K562 (cell line): ENCODE results near the gene CUL9. TPM values are rescaled to one million over a fixed set of nuclear protein-coding genes. Genes with fewer than 3 reads are reported as not detected.

Source experiments
- L3MBTL2 ChIP-seq: fragments of 450-650 bp; IDR thresholded peaks from 2 replicates; pipeline ENCODE4 v1.6.1; 2016; ENCODE audit warnings: mild to moderate bottlenecking, moderate library complexity
- LCOR ChIP-seq: sonication (generic); formaldehyde crosslinking; IDR thresholded peaks from 2 replicates; pipeline ENCODE4 v1.8.0; 2022; ENCODE audit warnings: mild to moderate bottlenecking, missing genetic modification reagents
- MBD2 ChIP-seq: sonication (generic); IDR thresholded peaks from 2 replicates; pipeline ENCODE4 v1.6.1; 2016; ENCODE audit warnings: low read depth, borderline replicate concordance
- MEF2A ChIP-seq: IDR thresholded peaks from 2 replicates; pipeline ENCODE4 v1.6.1; 2011; ENCODE audit warnings: low read depth, mild to moderate bottlenecking, low read length, moderate library complexity; ENCODE audit not compliant: control insufficient read depth
- MYBL2 ChIP-seq, 2 experiments: fragments of 450-650 bp in 1 of 2; sonication (generic) in 1 of 2; formaldehyde crosslinking in 1 of 2; IDR thresholded peaks; 2 replicates each; pipeline versions ENCODE4 v1.6.1 to v1.8.1; 2017 to 2022; ENCODE audit warnings: borderline replicate concordance in 1 of 2, inconsistent platforms in 1 of 2, low read depth in 1 of 2, mild to moderate bottlenecking in 1 of 2, missing genetic modification reagents in 1 of 2, moderate library complexity in 1 of 2
- PPARD ChIP-seq: fragments of 250-450 bp; sonication (Bioruptor Pico); IDR thresholded peaks from 2 replicates; pipeline ENCODE4 v1.8.0; 2022; ENCODE audit warnings: inconsistent platforms, mild to moderate bottlenecking, moderate library complexity
- SREBF2 ChIP-seq: sonication (generic); formaldehyde crosslinking; IDR thresholded peaks from 2 replicates; pipeline ENCODE4 v1.4.0; 2020; ENCODE audit warnings: mild to moderate bottlenecking, missing genetic modification reagents
- STAG1 ChIP-seq: sonication (generic); formaldehyde crosslinking; IDR thresholded peaks from 2 replicates; pipeline ENCODE4 v1.5.0; 2020; ENCODE audit warnings: missing genetic modification reagents, borderline replicate concordance
- ZEB2 ChIP-seq: fragments of 450-650 bp; IDR thresholded peaks from 2 replicates; pipeline ENCODE4 v1.6.1; 2016
- ZNF165 ChIP-seq: fragments of 250-450 bp; sonication (Bioruptor Pico); IDR thresholded peaks from 2 replicates; pipeline ENCODE4 v1.4.0; 2020; ENCODE audit warnings: borderline replicate concordance
- ZNF224 ChIP-seq: sonication (generic); formaldehyde crosslinking; IDR thresholded peaks from 2 replicates; pipeline ENCODE4 v1.8.0; 2022; ENCODE audit warnings: mild to moderate bottlenecking, missing genetic modification reagents
- ZNF696 ChIP-seq: fragments of 250-450 bp; sonication (Bioruptor Pico); conservative IDR thresholded peaks from 2 replicates; pipeline ENCODE4 v1.4.0; 2020; ENCODE audit warnings: mild to moderate bottlenecking, moderate library complexity
- polyA plus RNA-seq, 8 experiments: library from polyadenylated mRNA; depleted of rRNA in 4 of 8; stranded (reverse) in 5 of 8; unstranded in 3 of 8; fragments of >200 nt; fragmentation: Nextera tagmentation in 2 of 8; fragmentation: Illumina TruSeq in 1 of 8; extraction: Ambion mirVana in 2 of 8; extraction: Trizol in 1 of 8; gene quantifications; 2 replicates each; pipeline versions ENCODE4 v1.2.1 to v1.2.3, GENCODE V29; 2011 to 2014; ENCODE audit warnings: inconsistent platforms in 1 of 8, missing spikeins in 1 of 8
- total RNA-seq, 7 experiments: library from RNA; depleted of rRNA in 6 of 7; stranded (reverse); fragments of >200 nt in 6 of 7; fragmentation: Illumina TruSeq in 2 of 7; extraction: Trizol in 2 of 7; gene quantifications; 2 replicates each; pipeline versions ENCODE4 v1.2.1 to v1.2.3, GENCODE V29; 2011 to 2021; ENCODE audit warnings: low replicate concordance in 1 of 7
- TF ChIP-seq, protein P1 (sequence below): fragments of 200-800 bp; sonication (Bioruptor generic); IDR thresholded peaks from 2 replicates; pipeline ENCODE4 v1.6.1; 2016; ENCODE audit warnings: missing genetic modification characterization, missing compliant biosample characterization
- TF ChIP-seq, protein P2 (sequence below): fragments of 250-450 bp; sonication (Bioruptor Pico); IDR thresholded peaks from 2 replicates; pipeline ENCODE4 v1.4.0; 2020
- TF ChIP-seq, protein P3 (sequence below): fragments of 250-450 bp; sonication (Bioruptor Pico); IDR thresholded peaks from 2 replicates; pipeline ENCODE4 v1.8.0; 2021; ENCODE audit warnings: mild to moderate bottlenecking, moderate library complexity

CUL9 gene
- total and polyA plus RNA-seq, 9 of the 15 experiments (the other 6 are each of a cell fraction or from before 2014, with no cell fraction given): 0.50 to 20.7 (median 6.6) TPM

DNA sequence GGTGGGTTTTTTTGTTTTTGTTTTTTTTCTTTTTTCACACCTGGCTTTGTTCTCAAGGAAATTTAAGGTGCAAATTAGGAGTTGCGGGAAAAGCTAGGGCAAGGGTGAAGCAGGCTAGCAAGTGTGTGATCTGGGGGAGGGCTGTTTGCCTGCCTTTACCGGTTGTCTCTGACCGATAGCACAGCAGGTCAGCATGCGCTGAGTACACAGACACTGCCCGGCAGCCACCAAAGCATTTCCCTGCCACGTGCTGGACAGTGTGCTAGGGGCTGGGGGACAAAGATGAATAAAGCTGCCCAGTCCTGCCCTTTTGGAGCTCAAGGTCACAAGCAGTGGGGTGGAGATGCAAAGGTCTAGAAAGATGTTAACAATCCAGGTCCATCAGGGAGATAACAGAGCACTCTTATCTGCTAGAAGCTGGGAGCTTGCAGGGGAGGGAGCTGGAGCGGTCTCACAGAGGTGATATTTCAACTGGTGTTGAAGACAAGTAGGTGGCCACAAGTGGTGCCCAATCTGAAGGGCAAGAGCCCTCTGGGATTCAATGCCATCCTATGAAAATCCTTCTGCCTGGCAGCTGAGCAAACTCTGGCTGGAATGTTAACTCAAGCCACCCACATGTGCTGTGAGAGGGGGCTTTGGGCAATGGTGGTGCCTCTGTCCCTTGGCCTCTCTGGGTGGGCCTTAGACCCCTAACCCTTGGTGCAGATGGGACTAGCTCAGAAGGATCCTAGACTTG, 85.8 kb downstream of the CUL9 start (continued):
- TF ChIP-seq, protein P1, sequence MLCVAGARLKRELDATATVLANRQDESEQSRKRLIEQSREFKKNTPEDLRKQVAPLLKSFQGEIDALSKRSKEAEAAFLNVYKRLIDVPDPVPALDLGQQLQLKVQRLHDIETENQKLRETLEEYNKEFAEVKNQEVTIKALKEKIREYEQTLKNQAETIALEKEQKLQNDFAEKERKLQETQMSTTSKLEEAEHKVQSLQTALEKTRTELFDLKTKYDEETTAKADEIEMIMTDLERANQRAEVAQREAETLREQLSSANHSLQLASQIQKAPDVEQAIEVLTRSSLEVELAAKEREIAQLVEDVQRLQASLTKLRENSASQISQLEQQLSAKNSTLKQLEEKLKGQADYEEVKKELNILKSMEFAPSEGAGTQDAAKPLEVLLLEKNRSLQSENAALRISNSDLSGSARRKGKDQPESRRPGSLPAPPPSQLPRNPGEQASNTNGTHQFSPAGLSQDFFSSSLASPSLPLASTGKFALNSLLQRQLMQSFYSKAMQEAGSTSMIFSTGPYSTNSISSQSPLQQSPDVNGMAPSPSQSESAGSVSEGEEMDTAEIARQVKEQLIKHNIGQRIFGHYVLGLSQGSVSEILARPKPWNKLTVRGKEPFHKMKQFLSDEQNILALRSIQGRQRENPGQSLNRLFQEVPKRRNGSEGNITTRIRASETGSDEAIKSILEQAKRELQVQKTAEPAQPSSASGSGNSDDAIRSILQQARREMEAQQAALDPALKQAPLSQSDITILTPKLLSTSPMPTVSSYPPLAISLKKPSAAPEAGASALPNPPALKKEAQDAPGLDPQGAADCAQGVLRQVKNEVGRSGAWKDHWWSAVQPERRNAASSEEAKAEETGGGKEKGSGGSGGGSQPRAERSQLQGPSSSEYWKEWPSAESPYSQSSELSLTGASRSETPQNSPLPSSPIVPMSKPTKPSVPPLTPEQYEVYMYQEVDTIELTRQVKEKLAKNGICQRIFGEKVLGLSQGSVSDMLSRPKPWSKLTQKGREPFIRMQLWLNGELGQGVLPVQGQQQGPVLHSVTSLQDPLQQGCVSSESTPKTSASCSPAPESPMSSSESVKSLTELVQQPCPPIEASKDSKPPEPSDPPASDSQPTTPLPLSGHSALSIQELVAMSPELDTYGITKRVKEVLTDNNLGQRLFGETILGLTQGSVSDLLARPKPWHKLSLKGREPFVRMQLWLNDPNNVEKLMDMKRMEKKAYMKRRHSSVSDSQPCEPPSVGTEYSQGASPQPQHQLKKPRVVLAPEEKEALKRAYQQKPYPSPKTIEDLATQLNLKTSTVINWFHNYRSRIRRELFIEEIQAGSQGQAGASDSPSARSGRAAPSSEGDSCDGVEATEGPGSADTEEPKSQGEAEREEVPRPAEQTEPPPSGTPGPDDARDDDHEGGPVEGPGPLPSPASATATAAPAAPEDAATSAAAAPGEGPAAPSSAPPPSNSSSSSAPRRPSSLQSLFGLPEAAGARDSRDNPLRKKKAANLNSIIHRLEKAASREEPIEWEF (CRISPR knock-in tag): no peak
- TF ChIP-seq MEF2A (no peak), LCOR (CRISPR knock-in tag) (no peak), MYBL2 (IDR thresholded peaks at IDR 0.05; ENCODE audit: low read depth) (no peak), MYBL2 (CRISPR knock-in tag; IDR thresholded peaks at IDR 0.05; ENCODE audit: borderline replicate concordance) (no peak), ZEB2 (peak; percentile 35; the same call in 1 of the 2 replicates), ZNF224 (CRISPR knock-in tag) (no peak), ZNF165 (no peak), PPARD (CRISPR knock-in tag) (no peak), SREBF2 (no peak), L3MBTL2 (peak; percentile 96), STAG1 (CRISPR knock-in tag) (no peak), MBD2 (no peak), ZNF696 (CRISPR knock-in tag) (no peak)
- TF ChIP-seq, protein P2, sequence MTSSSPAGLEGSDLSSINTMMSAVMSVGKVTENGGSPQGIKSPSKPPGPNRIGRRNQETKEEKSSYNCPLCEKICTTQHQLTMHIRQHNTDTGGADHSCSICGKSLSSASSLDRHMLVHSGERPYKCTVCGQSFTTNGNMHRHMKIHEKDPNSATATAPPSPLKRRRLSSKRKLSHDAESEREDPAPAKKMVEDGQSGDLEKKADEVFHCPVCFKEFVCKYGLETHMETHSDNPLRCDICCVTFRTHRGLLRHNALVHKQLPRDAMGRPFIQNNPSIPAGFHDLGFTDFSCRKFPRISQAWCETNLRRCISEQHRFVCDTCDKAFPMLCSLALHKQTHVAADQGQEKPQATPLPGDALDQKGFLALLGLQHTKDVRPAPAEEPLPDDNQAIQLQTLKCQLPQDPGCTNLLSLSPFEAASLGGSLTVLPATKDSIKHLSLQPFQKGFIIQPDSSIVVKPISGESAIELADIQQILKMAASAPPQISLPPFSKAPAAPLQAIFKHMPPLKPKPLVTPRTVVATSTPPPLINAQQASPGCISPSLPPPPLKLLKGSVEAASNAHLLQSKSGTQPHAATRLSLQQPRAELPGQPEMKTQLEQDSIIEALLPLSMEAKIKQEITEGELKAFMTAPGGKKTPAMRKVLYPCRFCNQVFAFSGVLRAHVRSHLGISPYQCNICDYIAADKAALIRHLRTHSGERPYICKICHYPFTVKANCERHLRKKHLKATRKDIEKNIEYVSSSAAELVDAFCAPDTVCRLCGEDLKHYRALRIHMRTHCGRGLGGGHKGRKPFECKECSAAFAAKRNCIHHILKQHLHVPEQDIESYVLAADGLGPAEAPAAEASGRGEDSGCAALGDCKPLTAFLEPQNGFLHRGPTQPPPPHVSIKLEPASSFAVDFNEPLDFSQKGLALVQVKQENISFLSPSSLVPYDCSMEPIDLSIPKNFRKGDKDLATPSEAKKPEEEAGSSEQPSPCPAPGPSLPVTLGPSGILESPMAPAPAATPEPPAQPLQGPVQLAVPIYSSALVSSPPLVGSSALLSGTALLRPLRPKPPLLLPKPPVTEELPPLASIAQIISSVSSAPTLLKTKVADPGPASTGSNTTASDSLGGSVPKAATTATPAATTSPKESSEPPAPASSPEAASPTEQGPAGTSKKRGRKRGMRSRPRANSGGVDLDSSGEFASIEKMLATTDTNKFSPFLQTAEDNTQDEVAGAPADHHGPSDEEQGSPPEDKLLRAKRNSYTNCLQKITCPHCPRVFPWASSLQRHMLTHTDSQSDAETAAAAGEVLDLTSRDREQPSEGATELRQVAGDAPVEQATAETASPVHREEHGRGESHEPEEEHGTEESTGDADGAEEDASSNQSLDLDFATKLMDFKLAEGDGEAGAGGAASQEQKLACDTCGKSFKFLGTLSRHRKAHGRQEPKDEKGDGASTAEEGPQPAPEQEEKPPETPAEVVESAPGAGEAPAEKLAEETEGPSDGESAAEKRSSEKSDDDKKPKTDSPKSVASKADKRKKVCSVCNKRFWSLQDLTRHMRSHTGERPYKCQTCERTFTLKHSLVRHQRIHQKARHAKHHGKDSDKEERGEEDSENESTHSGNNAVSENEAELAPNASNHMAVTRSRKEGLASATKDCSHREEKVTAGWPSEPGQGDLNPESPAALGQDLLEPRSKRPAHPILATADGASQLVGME: no peak
- TF ChIP-seq, protein P3, sequence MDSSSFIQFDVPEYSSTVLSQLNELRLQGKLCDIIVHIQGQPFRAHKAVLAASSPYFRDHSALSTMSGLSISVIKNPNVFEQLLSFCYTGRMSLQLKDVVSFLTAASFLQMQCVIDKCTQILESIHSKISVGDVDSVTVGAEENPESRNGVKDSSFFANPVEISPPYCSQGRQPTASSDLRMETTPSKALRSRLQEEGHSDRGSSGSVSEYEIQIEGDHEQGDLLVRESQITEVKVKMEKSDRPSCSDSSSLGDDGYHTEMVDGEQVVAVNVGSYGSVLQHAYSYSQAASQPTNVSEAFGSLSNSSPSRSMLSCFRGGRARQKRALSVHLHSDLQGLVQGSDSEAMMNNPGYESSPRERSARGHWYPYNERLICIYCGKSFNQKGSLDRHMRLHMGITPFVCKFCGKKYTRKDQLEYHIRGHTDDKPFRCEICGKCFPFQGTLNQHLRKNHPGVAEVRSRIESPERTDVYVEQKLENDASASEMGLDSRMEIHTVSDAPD (CRISPR knock-in tag): no peak
